Measurements from ENCODE around the gene FBXW7.

FBXW7 gene

GRCh38 chr4:152476796-152477195 lies 59.1 kb downstream of the FBXW7 start:
- ChIA-PET POLR2A (no interaction called here), CTCF (interaction anchor here (1.3 kb wide), 1 partner anchor 24 kb away, joined by 4 read pairs; no protein-coding TSS in a partner anchor)
- no peak for TF ChIP-seq ZNF266 (tag by site-specific recombination; IDR thresholded peaks at IDR 0.05; ENCODE audit: low read depth)
- no peak for TF ChIP-seq GFI1B (tag by site-specific recombination; IDR thresholded peaks at IDR 0.05)
- no peak for TF ChIP-seq ZXDB (tag by site-specific recombination; IDR thresholded peaks at IDR 0.05)
- TF ChIP-seq KLF7 (tag by site-specific recombination; IDR thresholded peaks at IDR 0.05; ENCODE audit: borderline replicate concordance): no peak
- TF ChIP-seq ZBTB7A (tag by site-specific recombination; IDR thresholded peaks at IDR 0.05; ENCODE audit: low read depth): no peak
- Histone ChIP-seq H3K27ac (ENCODE audit: extremely low read depth, low read depth, low read length) (no peak overlapping the region), H3K4me3 (ENCODE audit: low read depth, low read length) (no peak overlapping the region), H3K36me3 (ENCODE audit: control insufficient read depth in 2 of 2, insufficient read depth in 1 of 2, low read length in 2 of 2) (no peaks in the 10 kb centered on the region), H3K4me1 (ENCODE audit: control insufficient read depth, insufficient read depth, low read length) (peaks cover 8% of the 10 kb centered on the region), H3K9me3 (ENCODE audit: control insufficient read depth, insufficient read depth, low read depth, low read length) (no peaks in the 10 kb centered on the region)

- Histone ChIP-seq H3K4me1 (ENCODE audit: control insufficient read depth, insufficient read depth, low read length) (no peaks in the 10 kb centered on the region; the same call in 1 of the 2 replicates), H3K27ac (ENCODE audit: extremely low read depth, low read depth, low read length) (no peak overlapping the region), H3K36me3 (ENCODE audit: control insufficient read depth in 2 of 2, insufficient read depth in 1 of 2, low read length in 2 of 2) (no peaks in the 10 kb centered on the region), H3K4me3 (ENCODE audit: low read depth, low read length) (no peak overlapping the region), H3K9me3 (ENCODE audit: control insufficient read depth, insufficient read depth, low read depth, low read length) (no peaks in the 10 kb centered on the region)
- peak; percentile 60 for TF ChIP-seq ZNF366 (tag by site-specific recombination; conservative IDR thresholded peaks at IDR 0.05)
- no peak for TF ChIP-seq ZBTB20 (tag by site-specific recombination; IDR thresholded peaks at IDR 0.05)
- POLR2A ChIA-PET: interaction anchor here (0.8 kb wide), 1 partner anchor 54 kb away, joined by 5 read pairs; no protein-coding TSS in a partner anchor
- CTCF ChIA-PET: interaction anchor here (0.7 kb wide), 1 partner anchor 213 kb away, joined by 5 read pairs; no protein-coding TSS in a partner anchor
Measured at GRCh38 chr4:152471251-152471792, 64.6 kb downstream of the FBXW7 start.

DNA sequence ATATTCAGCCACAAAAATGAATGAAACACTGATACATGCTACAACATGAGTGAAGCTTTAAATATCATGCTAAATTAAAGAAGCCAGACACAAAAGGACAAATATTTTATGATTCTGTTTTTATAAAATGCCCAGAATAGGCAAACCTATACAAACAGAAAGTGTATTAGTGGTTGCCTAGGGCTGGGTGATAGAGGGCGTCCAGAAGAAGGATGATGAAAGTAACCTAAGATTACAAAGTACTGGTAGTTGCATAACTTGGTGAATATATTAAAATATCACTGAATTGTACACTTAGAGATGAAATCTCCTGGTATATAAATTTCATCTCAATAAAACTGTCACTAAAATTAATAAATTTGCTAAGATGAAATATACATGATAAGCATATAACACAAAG lies 67.5 kb downstream of the FBXW7 start:
- ChIA-PET POLR2A (no interaction called here), CTCF (no interaction called here)
- H3K36me3 ChIP-seq (ENCODE audit: control insufficient read depth in 2 of 2, insufficient read depth in 1 of 2, low read length in 2 of 2): no peaks in the 10 kb centered on the region
- no peak for TF ChIP-seq ZSCAN16 (tag by site-specific recombination; IDR thresholded peaks at IDR 0.05)
- no peak for TF ChIP-seq ZNF121 (tag by site-specific recombination; IDR thresholded peaks at IDR 0.05)
- no peak for TF ChIP-seq RBAK (tag by site-specific recombination; IDR thresholded peaks at IDR 0.05)
- no peak for TF ChIP-seq ZNF654 (tag by site-specific recombination; IDR thresholded peaks at IDR 0.05; ENCODE audit: low read depth)
- TF ChIP-seq ZNF585B (tag by site-specific recombination; IDR thresholded peaks at IDR 0.05): no peak
- TF ChIP-seq SP2 (tag by site-specific recombination; IDR thresholded peaks at IDR 0.05): no peak
- TF ChIP-seq ZNF26 (tag by site-specific recombination; IDR thresholded peaks at IDR 0.05): no peak
- TF ChIP-seq ZFP37 (tag by site-specific recombination; IDR thresholded peaks at IDR 0.05): no peak
- TF ChIP-seq ZNF202 (tag by site-specific recombination; IDR thresholded peaks at IDR 0.05; ENCODE audit: borderline replicate concordance): no peak
- TF ChIP-seq, protein P1, sequence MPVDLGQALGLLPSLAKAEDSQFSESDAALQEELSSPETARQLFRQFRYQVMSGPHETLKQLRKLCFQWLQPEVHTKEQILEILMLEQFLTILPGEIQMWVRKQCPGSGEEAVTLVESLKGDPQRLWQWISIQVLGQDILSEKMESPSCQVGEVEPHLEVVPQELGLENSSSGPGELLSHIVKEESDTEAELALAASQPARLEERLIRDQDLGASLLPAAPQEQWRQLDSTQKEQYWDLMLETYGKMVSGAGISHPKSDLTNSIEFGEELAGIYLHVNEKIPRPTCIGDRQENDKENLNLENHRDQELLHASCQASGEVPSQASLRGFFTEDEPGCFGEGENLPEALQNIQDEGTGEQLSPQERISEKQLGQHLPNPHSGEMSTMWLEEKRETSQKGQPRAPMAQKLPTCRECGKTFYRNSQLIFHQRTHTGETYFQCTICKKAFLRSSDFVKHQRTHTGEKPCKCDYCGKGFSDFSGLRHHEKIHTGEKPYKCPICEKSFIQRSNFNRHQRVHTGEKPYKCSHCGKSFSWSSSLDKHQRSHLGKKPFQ (tag by site-specific recombination; IDR thresholded peaks at IDR 0.05): no peak
- TF ChIP-seq, protein P2, sequence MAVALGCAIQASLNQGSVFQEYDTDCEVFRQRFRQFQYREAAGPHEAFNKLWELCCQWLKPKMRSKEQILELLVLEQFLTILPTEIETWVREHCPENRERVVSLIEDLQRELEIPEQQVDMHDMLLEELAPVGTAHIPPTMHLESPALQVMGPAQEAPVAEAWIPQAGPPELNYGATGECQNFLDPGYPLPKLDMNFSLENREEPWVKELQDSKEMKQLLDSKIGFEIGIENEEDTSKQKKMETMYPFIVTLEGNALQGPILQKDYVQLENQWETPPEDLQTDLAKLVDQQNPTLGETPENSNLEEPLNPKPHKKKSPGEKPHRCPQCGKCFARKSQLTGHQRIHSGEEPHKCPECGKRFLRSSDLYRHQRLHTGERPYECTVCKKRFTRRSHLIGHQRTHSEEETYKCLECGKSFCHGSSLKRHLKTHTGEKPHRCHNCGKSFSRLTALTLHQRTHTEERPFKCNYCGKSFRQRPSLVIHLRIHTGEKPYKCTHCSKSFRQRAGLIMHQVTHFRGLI (tag by site-specific recombination; IDR thresholded peaks at IDR 0.05): no peak
- no peak for TF ChIP-seq ZNF335 (tag by site-specific recombination; conservative IDR thresholded peaks at IDR 0.05)
- no peak overlapping the region for H3K27ac ChIP-seq (ENCODE audit: extremely low read depth, low read depth, low read length)
- H3K4me1 ChIP-seq (ENCODE audit: control insufficient read depth, insufficient read depth, low read length): peaks cover 6% of the 10 kb centered on the region
- H3K4me3 ChIP-seq (ENCODE audit: low read depth, low read length): no peak overlapping the region
- no peaks in the 10 kb centered on the region for H3K9me3 ChIP-seq (ENCODE audit: control insufficient read depth, insufficient read depth, low read depth, low read length)
